GM19324 (cell line): ENCODE results near the gene GLI3.

Experiments
- ATAC-seq: cut with Tn5 transposase; IDR thresholded peaks from one replicate; pipeline ENCODE4 v1.9.1; 2021; ENCODE audit warnings: mild to moderate bottlenecking, moderate library complexity; ENCODE audit not compliant: unreplicated experiment, low FRiP score

Gene GLI3

GRCh38 chr7:42059275-42059674 lies 177.7 kb downstream of the GLI3 start:
- ATAC-seq = no peak

GRCh38 chr7:42057331-42057730 lies 179.7 kb downstream of the GLI3 start:
- ATAC-seq = no peak

GRCh38 chr7:42055171-42055570 lies 181.8 kb downstream of the GLI3 start:
- ATAC-seq = no peak

- ATAC-seq = no peak
These were observed 183.2 kb downstream of the GLI3 start for GRCh38 chr7:42053834-42054233.

- ATAC-seq = no peak
These were observed 187.2 kb downstream of the GLI3 start for GRCh38 chr7:42049761-42050160.

- no peak for ATAC-seq
These were observed 190.5 kb downstream of the GLI3 start for GRCh38 chr7:42046483-42046882.

GRCh38 chr7:42045961-42046360 lies 191.0 kb downstream of the GLI3 start:
- no peak for ATAC-seq

GRCh38 chr7:42039921-42040320 lies 197.1 kb downstream of the GLI3 start:
- ATAC-seq = no peak

- ATAC-seq = no peak
These were observed 201.8 kb downstream of the GLI3 start for GRCh38 chr7:42035210-42035609.

GRCh38 chr7:42033480-42033879 lies 203.5 kb downstream of the GLI3 start:
- no peak for ATAC-seq

- ATAC-seq = no peak
These were observed 207.6 kb downstream of the GLI3 start for GRCh38 chr7:42029405-42029804.

- no peak for ATAC-seq
These were observed 209.5 kb downstream of the GLI3 start for GRCh38 chr7:42027521-42027920.

GRCh38 chr7:42026622-42027197 lies 210.3 kb downstream of the GLI3 start:
- ATAC-seq = no peak

GRCh38 chr7:42025635-42026375 lies 211.2 kb downstream of the GLI3 start:
- no peak for ATAC-seq

- no peak for ATAC-seq
These were observed 212.5 kb downstream of the GLI3 start for GRCh38 chr7:42024537-42024936.

GRCh38 chr7:42023262-42023661 lies 213.7 kb downstream of the GLI3 start:
- ATAC-seq = no peak

- ATAC-seq = no peak
These were observed 214.2 kb downstream of the GLI3 start for GRCh38 chr7:42022791-42023190.

GRCh38 chr7:42022056-42022455 lies 215.0 kb downstream of the GLI3 start:
- ATAC-seq = no peak

GRCh38 chr7:42021631-42022030 lies 215.4 kb downstream of the GLI3 start:
- ATAC-seq = no peak

- no peak for ATAC-seq
These were observed 216.9 kb downstream of the GLI3 start for GRCh38 chr7:42020061-42020460.

GRCh38 chr7:42017349-42017986 lies 219.5 kb downstream of the GLI3 start:
- ATAC-seq = no peak

GRCh38 chr7:42016517-42016916 lies 220.5 kb downstream of the GLI3 start:
- no peak for ATAC-seq
